Testis (tissue), 2 donors: Measurements from ENCODE around the gene GRM8.

Source experiments
- POLR2A ChIP-seq: fragments of 450-650 bp; IDR thresholded peaks from one replicate; pipeline ENCODE4 v1.6.1; 2017; ENCODE audit warnings: antibody characterized with exemption, mild to moderate bottlenecking, moderate library complexity
- TF ChIP-seq, protein P1 (sequence below), 3 experiments: fragments of 450-650 bp in 2 of 3; fragments of 200-600 bp in 1 of 3; sonication (generic) in 1 of 3; IDR thresholded peaks; one replicate each; pipeline ENCODE4 v1.5.1; 2016 to 2019; ENCODE audit warnings: antibody characterized with exemption in 3 of 3, mild to moderate bottlenecking in 2 of 3, moderate library complexity in 1 of 3

DNA sequence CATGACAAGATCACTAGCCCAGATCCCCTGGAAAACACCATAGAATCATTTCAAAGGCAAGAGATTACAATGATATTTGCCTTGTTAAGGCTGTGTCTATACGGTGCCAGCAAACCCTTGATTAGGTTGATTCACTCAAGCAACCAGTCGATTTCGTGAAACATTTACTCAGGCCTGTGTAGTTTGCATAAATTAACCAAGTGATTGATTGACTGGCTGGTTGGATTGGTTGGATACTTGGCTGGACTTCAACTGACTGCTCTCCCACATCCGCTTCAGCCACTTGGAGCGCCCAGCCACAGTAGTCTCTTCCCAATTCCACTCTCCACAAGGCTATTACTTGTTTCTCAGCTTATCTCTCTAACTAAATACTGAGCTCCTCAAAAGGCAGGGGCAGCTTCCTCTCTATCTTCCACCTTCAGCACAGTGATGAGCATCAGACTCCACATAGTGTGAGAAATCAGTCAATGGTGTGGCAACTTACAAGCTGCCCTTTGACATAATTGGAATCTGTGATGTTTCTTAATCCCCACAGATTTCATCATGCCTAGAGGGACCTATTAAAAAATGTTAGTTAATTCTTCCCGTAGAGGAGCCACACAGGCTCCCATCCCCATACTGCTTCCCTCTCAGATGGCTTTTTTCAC, 217.4 kb downstream of the GRM8 start:
- TF ChIP-seq, protein P1, sequence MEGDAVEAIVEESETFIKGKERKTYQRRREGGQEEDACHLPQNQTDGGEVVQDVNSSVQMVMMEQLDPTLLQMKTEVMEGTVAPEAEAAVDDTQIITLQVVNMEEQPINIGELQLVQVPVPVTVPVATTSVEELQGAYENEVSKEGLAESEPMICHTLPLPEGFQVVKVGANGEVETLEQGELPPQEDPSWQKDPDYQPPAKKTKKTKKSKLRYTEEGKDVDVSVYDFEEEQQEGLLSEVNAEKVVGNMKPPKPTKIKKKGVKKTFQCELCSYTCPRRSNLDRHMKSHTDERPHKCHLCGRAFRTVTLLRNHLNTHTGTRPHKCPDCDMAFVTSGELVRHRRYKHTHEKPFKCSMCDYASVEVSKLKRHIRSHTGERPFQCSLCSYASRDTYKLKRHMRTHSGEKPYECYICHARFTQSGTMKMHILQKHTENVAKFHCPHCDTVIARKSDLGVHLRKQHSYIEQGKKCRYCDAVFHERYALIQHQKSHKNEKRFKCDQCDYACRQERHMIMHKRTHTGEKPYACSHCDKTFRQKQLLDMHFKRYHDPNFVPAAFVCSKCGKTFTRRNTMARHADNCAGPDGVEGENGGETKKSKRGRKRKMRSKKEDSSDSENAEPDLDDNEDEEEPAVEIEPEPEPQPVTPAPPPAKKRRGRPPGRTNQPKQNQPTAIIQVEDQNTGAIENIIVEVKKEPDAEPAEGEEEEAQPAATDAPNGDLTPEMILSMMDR (IDR thresholded peaks at IDR 0.05): no peak
- TF ChIP-seq POLR2A: no peak
